Nephron progenitor cell (in vitro differentiated cells): ENCODE measurements around the gene DNAJC8.

Experiments used
- DNase-seq: peaks from one replicate; pipeline ENCODE4 v3.0.0; 2021
- H3K27ac Mint-ChIP-seq: 2 replicates; pipeline ENCODE4 v1.8.0; 2021; ENCODE audit warnings: mild to moderate bottlenecking, moderate library complexity, mixed read lengths
- H3K27me3 Mint-ChIP-seq: 2 replicates; pipeline ENCODE4 v1.8.0; 2021; ENCODE audit warnings: mild to moderate bottlenecking, low read depth, mixed read lengths; ENCODE audit not compliant: poor library complexity
- H3K36me3 Mint-ChIP-seq: 2 replicates; pipeline ENCODE4 v1.8.0; 2021; ENCODE audit warnings: low read depth, mixed read lengths
- H3K4me1 Mint-ChIP-seq: 2 replicates; pipeline ENCODE4 v1.8.0; 2021; ENCODE audit warnings: mixed read lengths
- H3K4me3 Mint-ChIP-seq: 2 replicates; pipeline ENCODE4 v1.8.0; 2021; ENCODE audit warnings: mild to moderate bottlenecking, moderate library complexity, mixed read lengths
- H3K9me3 Mint-ChIP-seq: 2 replicates; pipeline ENCODE4 v1.8.0; 2021; ENCODE audit warnings: mild to moderate bottlenecking, moderate library complexity, mixed read lengths
- TF ChIP-seq, protein P1 (sequence below): fragments of 200-600 bp; sonication (generic); IDR thresholded peaks from 2 replicates; pipeline ENCODE4 v1.5.0; 2021; ENCODE audit warnings: antibody characterized with exemption

Gene DNAJC8

DNA sequence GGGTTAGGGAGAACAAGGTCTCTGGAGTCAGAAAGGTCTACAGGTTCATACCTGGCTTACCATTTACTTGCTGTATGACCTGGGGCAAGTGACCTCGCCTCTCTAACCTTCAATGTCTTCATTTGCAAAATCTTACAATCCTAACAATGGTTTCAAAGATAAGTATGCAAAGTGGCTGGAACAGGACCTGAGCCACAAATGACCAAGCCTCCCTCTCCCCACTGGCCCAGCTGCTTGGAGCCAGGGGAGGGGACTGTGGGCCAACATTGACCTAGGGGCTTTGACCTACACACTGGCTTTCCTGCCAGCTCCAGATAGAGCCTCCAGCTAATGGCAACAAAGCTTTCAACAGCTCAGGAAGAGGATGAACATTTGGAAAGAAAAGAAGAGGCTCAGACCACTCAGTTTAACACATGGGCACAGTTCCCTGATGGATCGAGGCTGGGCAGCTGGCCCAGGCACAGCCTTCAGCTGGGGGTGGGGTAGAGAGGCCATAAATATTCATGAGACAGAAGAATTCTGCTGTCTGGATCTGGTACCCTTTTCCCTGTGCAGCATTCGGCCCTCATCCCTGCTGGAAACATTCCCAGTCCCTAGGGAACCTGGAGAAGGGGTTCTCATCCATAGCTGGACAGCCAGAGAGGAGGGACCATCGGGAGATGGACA lies 69.2 kb downstream of the DNAJC8 start:
- Mint-ChIP-seq H3K27ac (no peak overlapping the region), H3K4me3 (no peak overlapping the region), H3K27me3 (peaks cover 17% of the 10 kb centered on the region), H3K4me1 (peaks cover 18% of the 10 kb centered on the region), H3K9me3 (peaks cover 3% of the 10 kb centered on the region), H3K36me3 (no peaks in the 10 kb centered on the region)
- no peak for DNase-seq
- TF ChIP-seq, protein P1, sequence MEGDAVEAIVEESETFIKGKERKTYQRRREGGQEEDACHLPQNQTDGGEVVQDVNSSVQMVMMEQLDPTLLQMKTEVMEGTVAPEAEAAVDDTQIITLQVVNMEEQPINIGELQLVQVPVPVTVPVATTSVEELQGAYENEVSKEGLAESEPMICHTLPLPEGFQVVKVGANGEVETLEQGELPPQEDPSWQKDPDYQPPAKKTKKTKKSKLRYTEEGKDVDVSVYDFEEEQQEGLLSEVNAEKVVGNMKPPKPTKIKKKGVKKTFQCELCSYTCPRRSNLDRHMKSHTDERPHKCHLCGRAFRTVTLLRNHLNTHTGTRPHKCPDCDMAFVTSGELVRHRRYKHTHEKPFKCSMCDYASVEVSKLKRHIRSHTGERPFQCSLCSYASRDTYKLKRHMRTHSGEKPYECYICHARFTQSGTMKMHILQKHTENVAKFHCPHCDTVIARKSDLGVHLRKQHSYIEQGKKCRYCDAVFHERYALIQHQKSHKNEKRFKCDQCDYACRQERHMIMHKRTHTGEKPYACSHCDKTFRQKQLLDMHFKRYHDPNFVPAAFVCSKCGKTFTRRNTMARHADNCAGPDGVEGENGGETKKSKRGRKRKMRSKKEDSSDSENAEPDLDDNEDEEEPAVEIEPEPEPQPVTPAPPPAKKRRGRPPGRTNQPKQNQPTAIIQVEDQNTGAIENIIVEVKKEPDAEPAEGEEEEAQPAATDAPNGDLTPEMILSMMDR: no peak

GRCh38 chr1:28162151-28162550 lies 70.7 kb downstream of the DNAJC8 start:
- Mint-ChIP-seq H3K36me3 (no peaks in the 10 kb centered on the region), H3K4me3 (no peak overlapping the region), H3K9me3 (peaks cover 3% of the 10 kb centered on the region), H3K27me3 (peaks cover 17% of the 10 kb centered on the region), H3K4me1 (peaks cover 18% of the 10 kb centered on the region), H3K27ac (peak overlapping the region; percentile 14)
- TF ChIP-seq, protein P1: no peak
- no peak for DNase-seq

GRCh38 chr1:28161751-28162150 lies 71.1 kb downstream of the DNAJC8 start:
- no peaks in the 10 kb centered on the region for H3K36me3 Mint-ChIP-seq
- no peak overlapping the region for H3K4me3 Mint-ChIP-seq
- peak overlapping the region; percentile 14 for H3K27ac Mint-ChIP-seq
- TF ChIP-seq, protein P1: no peak
- H3K27me3 Mint-ChIP-seq: peaks cover 17% of the 10 kb centered on the region
- peaks cover 18% of the 10 kb centered on the region for H3K4me1 Mint-ChIP-seq
- DNase-seq: no peak
- H3K9me3 Mint-ChIP-seq: peaks cover 3% of the 10 kb centered on the region

- Mint-ChIP-seq H3K4me1 (peaks cover 18% of the 10 kb centered on the region), H3K9me3 (peaks cover under 1% of the 10 kb centered on the region), H3K36me3 (no peaks in the 10 kb centered on the region), H3K27ac (no peak overlapping the region), H3K4me3 (no peak overlapping the region), H3K27me3 (peaks cover 17% of the 10 kb centered on the region)
- TF ChIP-seq, protein P1: no peak
- no peak for DNase-seq
Observed at GRCh38 chr1:28160782-28161266, 72.0 kb downstream of the DNAJC8 start.

- Mint-ChIP-seq H3K9me3 (no peaks in the 10 kb centered on the region), H3K27me3 (peaks cover 19% of the 10 kb centered on the region), H3K36me3 (no peaks in the 10 kb centered on the region), H3K27ac (no peak overlapping the region), H3K4me3 (no peak overlapping the region), H3K4me1 (peaks cover 18% of the 10 kb centered on the region)
- TF ChIP-seq, protein P1: no peak
- DNase-seq: no peak
Observed at GRCh38 chr1:28159680-28160079, 73.1 kb downstream of the DNAJC8 start.

DNA sequence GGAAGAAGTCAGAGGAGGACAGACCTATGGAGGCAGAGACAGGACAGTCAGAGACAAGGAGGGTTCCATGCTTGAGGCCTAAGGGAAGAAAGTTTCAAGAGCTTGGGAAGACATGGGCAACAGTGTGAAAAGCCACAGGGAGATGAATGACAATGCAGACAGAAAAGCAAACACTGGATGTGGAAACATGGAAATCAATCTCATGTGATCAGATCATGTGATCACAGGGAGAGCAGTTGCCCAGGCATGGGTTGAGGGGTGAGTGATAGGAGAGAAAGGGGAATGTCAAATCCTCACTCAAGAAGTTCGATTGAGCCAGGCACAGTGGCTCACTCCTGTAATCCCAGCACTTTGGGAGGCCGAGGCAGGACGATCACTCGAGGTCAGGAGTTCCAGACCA lies 73.6 kb downstream of the DNAJC8 start:
- H3K27ac Mint-ChIP-seq: peak overlapping the region; percentile 40
- no peaks in the 10 kb centered on the region for H3K36me3 Mint-ChIP-seq
- DNase-seq: no peak
- no peak overlapping the region for H3K4me3 Mint-ChIP-seq
- peaks cover 18% of the 10 kb centered on the region for H3K4me1 Mint-ChIP-seq
- no peaks in the 10 kb centered on the region for H3K9me3 Mint-ChIP-seq
- H3K27me3 Mint-ChIP-seq: peaks cover 21% of the 10 kb centered on the region
- TF ChIP-seq, protein P1: no peak
